Subcutaneous adipose tissue (tissue), 4 donors: ENCODE data around the gene TNRC6C. TPM values are rescaled to one million over a fixed set of nuclear protein-coding genes. Genes with fewer than 3 reads are reported as not detected.

Experiments
- CTCF ChIP-seq: fragments of 450-650 bp; IDR thresholded peaks from one replicate; pipeline ENCODE4 v1.5.1; 2016; ENCODE audit warnings: low read depth, mild to moderate bottlenecking, control low read depth, antibody characterized with exemption, moderate library complexity
- total RNA-seq, 4 donors: library from RNA; depleted of rRNA; stranded (reverse); fragments of >200 nt; gene quantifications; one replicate each; pipeline ENCODE4 v1.1.0, GENCODE V29; 2016

The TNRC6C gene
- total RNA-seq, 4 donors from 2014 or later, result 8.2 to 33.3 (median 13.8) TPM

DNA sequence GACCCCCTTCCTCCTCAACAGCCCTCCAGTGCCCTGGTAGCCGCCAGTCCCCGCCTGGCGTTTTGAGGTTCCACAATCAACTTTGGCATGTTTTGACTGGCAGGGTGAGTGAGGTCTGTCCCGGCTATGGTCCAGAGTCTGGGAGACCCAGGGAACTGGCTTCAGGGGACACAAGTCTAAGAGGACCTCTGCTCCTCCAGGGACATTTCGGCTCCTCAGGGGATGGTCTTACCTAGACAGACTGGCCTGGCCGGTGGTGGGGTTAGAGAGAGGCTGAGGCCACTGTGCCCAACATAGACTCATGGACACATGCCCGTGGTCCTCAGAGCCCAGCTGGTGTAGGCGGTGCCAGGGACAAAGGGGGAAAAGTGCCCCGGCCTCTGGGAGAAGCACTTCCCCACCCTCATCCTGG lies 174.3 kb downstream of the TNRC6C start:
- no peak for TF ChIP-seq CTCF

DNA sequence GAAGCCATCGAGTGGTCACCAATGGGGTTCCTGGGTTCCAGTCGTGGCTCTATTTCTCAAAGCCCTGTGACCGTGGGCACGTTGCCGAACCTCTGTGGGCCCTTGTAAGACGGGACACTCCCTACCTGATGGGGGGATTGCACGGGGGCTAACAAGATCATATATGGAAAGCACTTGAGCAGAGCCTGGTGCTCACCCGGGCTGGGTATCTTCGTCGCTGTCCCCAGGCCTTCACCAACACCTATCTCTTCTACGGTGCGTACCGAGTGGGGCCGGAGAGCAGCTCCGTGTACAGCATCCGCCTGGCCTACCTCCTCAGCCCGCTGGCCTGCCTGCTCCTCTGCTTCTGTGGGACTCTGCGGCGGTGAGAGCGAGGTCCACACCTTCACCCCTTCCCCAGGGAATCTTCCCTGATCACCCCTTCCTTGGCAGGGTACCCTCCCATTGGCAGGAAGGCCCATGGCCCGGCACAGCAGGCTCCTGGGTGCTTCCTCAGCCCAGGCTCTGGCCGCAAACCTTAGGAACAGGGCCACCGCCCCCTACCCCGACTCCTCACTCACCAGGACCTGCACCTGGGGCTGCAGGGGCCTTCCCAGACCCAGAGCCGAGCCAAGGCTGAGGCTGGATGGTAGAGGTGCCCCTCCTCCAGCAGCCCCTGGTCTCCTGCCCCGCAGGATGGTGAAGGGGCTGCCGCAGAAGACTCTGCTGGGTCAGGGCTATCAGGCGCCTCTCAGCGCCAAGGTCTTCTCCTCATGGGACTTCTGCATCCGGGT lies 174.9 kb downstream of the TNRC6C start:
- TF ChIP-seq CTCF, result no peak

GRCh38 chr17:78133971-78134898 lies 175.7 kb downstream of the TNRC6C start:
- no peak for TF ChIP-seq CTCF

DNA sequence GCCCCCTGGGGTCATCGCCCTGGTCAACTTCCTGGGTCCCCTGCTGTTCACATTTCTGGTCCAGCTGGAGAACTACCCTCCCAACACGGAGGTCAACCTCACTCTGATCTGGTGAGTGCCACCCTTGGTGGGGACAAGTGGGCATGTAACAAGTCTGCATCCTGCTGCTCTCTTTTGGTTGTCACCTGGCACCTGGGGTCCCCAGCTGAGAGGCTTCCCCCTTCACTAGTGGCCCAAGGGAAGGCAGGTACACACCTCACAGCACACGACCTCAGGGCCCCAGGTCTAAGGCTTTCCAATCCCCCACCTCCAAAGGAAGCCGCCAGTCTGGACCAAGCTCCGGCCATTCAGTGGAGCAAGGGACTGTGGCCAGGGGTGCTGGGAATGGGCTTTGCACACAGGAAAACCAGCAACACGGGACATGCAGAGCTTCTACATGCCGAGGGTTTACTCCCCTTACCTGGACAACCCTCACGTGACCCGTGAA lies 176.4 kb downstream of the TNRC6C start:
- no peak for TF ChIP-seq CTCF

DNA sequence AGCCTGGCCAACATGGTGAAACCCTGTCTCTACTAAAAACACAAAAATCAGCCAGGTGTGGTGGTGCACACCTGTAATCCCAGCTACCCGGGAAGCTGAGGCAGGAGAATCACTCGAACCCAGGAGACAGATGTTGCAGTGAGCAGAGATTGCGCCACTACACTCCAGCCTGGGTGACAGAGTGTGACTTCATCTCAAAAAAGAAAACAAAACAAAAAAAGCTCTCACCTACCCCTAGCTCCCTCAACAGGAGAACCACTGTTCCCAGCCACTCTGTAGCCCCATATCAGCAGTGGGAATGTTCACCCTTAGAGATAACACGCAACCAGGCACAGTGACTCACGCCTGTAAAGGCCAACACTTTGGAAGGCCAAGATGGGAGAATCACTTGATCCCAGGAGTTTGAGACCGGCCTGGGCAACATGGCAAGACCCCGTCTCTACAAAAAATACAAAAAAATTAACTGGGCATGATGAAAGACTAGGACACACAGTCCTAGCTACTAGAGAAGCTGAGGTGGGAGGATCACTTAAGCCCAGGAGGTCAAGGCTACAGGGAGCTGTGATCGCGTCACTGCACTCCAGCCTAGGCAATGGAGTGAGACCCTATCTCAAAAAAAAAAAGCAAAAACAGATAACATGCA lies 177.5 kb downstream of the TNRC6C start:
- no peak for TF ChIP-seq CTCF

DNA sequence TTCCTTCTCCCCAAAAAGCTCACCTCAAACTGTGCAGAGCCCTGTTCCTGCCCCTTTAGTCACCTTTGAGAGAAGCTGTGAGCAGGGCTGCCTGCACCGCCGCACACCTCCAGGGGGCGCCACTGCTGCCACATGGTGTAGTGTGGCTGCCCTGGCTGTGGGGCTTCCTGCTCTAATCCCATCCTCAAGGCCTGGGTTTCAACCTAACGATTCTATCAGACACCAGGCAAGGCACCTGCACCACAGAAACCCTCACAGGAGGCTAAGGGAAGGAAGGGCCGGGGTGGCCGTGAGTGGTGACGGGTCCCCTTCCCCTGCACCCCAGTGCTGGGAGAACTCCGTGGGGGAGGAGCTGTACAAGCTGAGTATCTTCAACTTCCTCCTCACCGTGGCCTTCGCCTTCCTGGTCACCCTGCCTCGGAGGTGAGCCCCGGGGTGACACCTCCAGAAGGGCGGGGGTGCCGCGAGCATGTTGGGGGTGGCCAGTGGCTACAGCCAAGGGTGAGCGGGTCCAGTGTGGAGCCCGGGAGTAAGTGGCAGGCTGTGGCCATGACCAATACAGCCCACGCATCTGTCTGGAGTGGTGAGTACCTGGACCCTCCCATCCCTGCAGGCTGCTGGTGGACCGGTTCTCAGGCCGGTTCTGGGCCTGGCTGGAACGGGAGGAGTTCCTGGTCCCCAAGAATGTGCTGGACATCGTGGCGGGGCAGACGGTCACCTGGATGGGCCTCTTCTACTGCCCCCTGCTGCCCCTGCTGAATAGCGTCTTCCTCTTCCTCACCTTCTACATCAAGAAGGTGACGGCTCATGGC lies 179.1 kb downstream of the TNRC6C start:
- TF ChIP-seq CTCF, result no peak
